Panc1 (cell line): ENCODE data around the gene OTULINL. TPM values are rescaled to one million over a fixed set of nuclear protein-coding genes. Genes with fewer than 3 reads are reported as not detected.

ENCODE experiments used
- ATAC-seq: fragments of 200-7000 bp; cut with Tn5 transposase; 2 replicates; pipeline ENCODE4 v1.9.1; 2020; ENCODE audit warnings: mild to moderate bottlenecking, moderate library complexity
- BruUV-seq: library from RNA; stranded (reverse); fragments of 400-500 nt; replicated peaks from 2 replicates; lab custom pipeline; 2021; lab: Mats Ljungman, UMichigan
- CTCF ChIA-PET: fragments of 300-600 bp; sonication (Branson Sonifier 250); formaldehyde crosslinking; loops from one replicate; lab custom pipeline; 2022; ENCODE audit warnings: antibody characterized with exemption; lab: Charles Lee
- POLR2A ChIA-PET: fragments of 300-600 bp; sonication (Branson Sonifier 250); formaldehyde crosslinking; loops from one replicate; lab custom pipeline; 2022; ENCODE audit warnings: antibody characterized with exemption; lab: Charles Lee
- DNase-seq: peaks from one replicate; pipeline ENCODE4 v3.0.0-alpha.2; 2010; ENCODE audit warnings: low read depth, low spot score
- H3K27ac ChIP-seq: 2 replicates; pipeline ENCODE4 v1.5.1; 2011; ENCODE audit warnings: mild to moderate bottlenecking, low read length, inconsistent platforms
- H3K27me3 ChIP-seq: fragments of 200-500 bp; sonication (Bioruptor generic); 2 replicates; pipeline ENCODE4 v1.6.0; 2014; ENCODE audit warnings: low read length, inconsistent platforms; ENCODE audit not compliant: control insufficient read depth, insufficient read depth
- H3K36me3 ChIP-seq: fragments of 200-500 bp; sonication (Bioruptor generic); 2 replicates; pipeline ENCODE4 v1.5.1; 2014; ENCODE audit warnings: inconsistent platforms, mild to moderate bottlenecking, low read length, moderate library complexity; ENCODE audit not compliant: control insufficient read depth, insufficient read depth
- H3K4me1 ChIP-seq: 2 replicates; pipeline ENCODE4 v1.5.1; 2011; ENCODE audit warnings: inconsistent platforms, mild to moderate bottlenecking, low read length, moderate library complexity; ENCODE audit not compliant: control insufficient read depth, insufficient read depth
- H3K4me3 ChIP-seq, 2 experiments: 2 replicates each; pipeline ENCODE4 v1.5.1; 2011 to 2012; ENCODE audit warnings: low read depth in 2 of 2, low read length in 2 of 2, mild to moderate bottlenecking in 2 of 2, inconsistent platforms in 1 of 2, moderate library complexity in 1 of 2
- H3K9me3 ChIP-seq: fragments of 200-500 bp; sonication (Bioruptor generic); 2 replicates; pipeline ENCODE4 v1.5.1; 2014; ENCODE audit warnings: low read depth, mild to moderate bottlenecking, inconsistent platforms, low read length, moderate library complexity; ENCODE audit not compliant: control insufficient read depth, insufficient read depth
- CTCF ChIP-seq: fragments of 450-650 bp; IDR thresholded peaks from 2 replicates; pipeline ENCODE4 v1.5.1; 2017; ENCODE audit warnings: mild to moderate bottlenecking
- POLR2AphosphoS5 ChIP-seq: IDR thresholded peaks from 2 replicates; pipeline ENCODE4 v1.6.1; 2012; ENCODE audit warnings: mild to moderate bottlenecking, low read depth, low read length, moderate library complexity
- REST ChIP-seq, 2 experiments: IDR thresholded peaks; 2 replicates each; pipeline ENCODE4 v1.6.1; 2011 to 2012; ENCODE audit warnings: low read depth in 2 of 2, control low read depth in 1 of 2, low read length in 1 of 2, mild to moderate bottlenecking in 1 of 2, moderate library complexity in 1 of 2; ENCODE audit not compliant: insufficient read depth in 1 of 2
- SIN3A ChIP-seq: IDR thresholded peaks from 2 replicates; pipeline ENCODE4 v1.6.1; 2012; ENCODE audit warnings: low read depth, mild to moderate bottlenecking, low read length, moderate library complexity, borderline replicate concordance; ENCODE audit not compliant: insufficient read depth
- TCF7L2 ChIP-seq: IDR thresholded peaks from 2 replicates; pipeline ENCODE4 v1.6.1; 2011; ENCODE audit warnings: mild to moderate bottlenecking, low read depth, low read length, inconsistent platforms
- in situ Hi-C: cut with HindIII; loops from 2 replicates; pipeline ENCODE4 v1.10.0; 2016; ENCODE audit warnings: low sequenced_read_pairs, low pct_unique_long_range_greater_than_20kb
- intact Hi-C: fragments of 100-400 bp; cut with micrococcal nuclease; formaldehyde crosslinking; loops from one replicate; pipeline ENCODE4 v1.10.0; 2022; ENCODE audit not compliant: unreplicated experiment
- total RNA-seq: library from RNA; stranded (reverse); gene quantifications from one replicate; pipeline ENCODE4 v1.2.1, GENCODE V29; 2021; ENCODE audit not compliant: unreplicated experiment

Gene OTULINL
- total RNA-seq, 1 experiment from 2014 or later, result 1.8 TPM

DNA sequence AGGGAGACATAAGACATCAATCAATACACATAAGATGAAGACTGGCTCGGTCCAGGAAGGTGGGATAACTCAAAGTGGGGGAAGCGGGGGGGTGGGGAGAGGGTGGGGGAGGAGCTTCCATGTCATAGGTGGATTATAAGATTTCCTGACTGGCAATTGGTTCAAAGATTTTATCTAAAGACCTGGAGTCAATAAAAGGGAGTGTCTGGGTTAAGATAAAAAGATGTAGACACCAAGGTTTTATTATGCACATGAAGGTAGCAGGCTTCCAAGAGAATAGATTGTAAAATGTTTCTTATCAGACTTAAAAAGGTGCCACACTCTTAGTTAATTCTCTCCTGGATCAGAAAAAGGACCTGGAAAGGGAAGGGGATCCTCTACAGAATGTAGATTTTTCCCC, 25.6 kb upstream of the OTULINL start:
- no peak for ATAC-seq
- no TSS peak for BruUV-seq
- no peak for TF ChIP-seq CTCF
- no peak for TF ChIP-seq SIN3A
- H3K4me3 ChIP-seq, result no peak overlapping the region
- in situ Hi-C loops, result no loop called here
- no peaks in the 10 kb centered on the region for H3K36me3 ChIP-seq
- POLR2A ChIA-PET, result no interaction called here
- peaks cover 15% of the 10 kb centered on the region for H3K27me3 ChIP-seq
- no peak for DNase-seq
- H3K4me1 ChIP-seq, result no peaks in the 10 kb centered on the region
- H3K27ac ChIP-seq, result no peak overlapping the region
- intact Hi-C loops, result no loop called here
- CTCF ChIA-PET, result no interaction called here
- H3K9me3 ChIP-seq, result no peaks in the 10 kb centered on the region

DNA sequence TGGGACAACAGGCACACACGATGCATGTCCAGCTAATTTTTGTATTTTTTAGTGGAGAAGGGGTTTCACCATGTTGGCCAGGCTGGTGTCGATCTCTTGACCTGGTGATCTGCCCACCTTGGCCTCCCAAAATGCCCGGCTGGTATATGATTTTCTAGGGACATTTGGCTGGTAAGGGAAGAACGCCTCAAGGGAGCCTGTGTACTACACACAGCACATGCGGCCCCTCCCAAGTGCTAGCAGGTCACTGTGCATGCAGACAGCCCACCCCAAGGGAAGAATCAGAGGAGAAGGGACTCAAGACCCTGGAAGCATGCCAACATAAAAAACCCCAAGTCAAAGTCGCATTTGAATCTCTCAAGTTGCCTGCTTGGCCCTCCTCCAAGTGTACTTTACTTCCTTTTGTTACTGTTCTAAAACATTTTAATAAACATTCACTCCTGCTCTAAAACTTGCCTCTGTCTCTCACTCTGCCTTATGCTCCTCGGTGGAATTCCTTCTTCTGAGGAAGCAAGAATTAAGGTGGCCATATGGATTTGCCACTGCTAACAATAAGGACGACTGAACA, 24.3 kb upstream of the OTULINL start:
- ATAC-seq, result no peak
- CTCF ChIA-PET, result no interaction called here
- H3K4me1 ChIP-seq, result no peaks in the 10 kb centered on the region
- H3K27me3 ChIP-seq, result peaks cover 14% of the 10 kb centered on the region
- intact Hi-C loops, result no loop called here
- POLR2A ChIA-PET, result interaction anchor here (0.6 to 0.7 kb wide), 2 partner anchors 9 to 19 kb away, joined by 5 to 8 read pairs; no protein-coding TSS in a partner anchor
- H3K27ac ChIP-seq, result no peak overlapping the region
- no peaks in the 10 kb centered on the region for H3K36me3 ChIP-seq
- no peak overlapping the region for H3K4me3 ChIP-seq
- H3K9me3 ChIP-seq, result no peaks in the 10 kb centered on the region
- TF ChIP-seq POLR2AphosphoS5 (no peak), REST (IDR thresholded peaks at IDR 0.05; ENCODE audit: insufficient read depth in 1 of 2, low read depth in 2 of 2, low read length in 1 of 2) (no peak), TCF7L2 (no peak), CTCF (no peak), SIN3A (no peak)
- DNase-seq, result no peak
- in situ Hi-C loops, result no loop called here
- BruUV-seq, result no TSS peak
